Colonic mucosa (tissue), 4 donors: Measurements from ENCODE around the gene LRRC10B. TPM values are rescaled to one million over a fixed set of nuclear protein-coding genes. Genes with fewer than 3 reads are reported as not detected.
A peak's percentile ranks its signal among the peaks of the same experiment; 100 is the strongest.
"Not testable (repeated sequence)": the region's sequence is repeated elsewhere in the genome, so short reads cannot be mapped to it uniquely, and the experiment has no call there.

Experiments
- DNase-seq: peaks from one replicate; pipeline ENCODE4 v3.0.0-alpha.2; 2020
- H3K27ac ChIP-seq: fragments of 200-600 bp; one replicate; pipeline ENCODE4 v1.8.0; 2021
- H3K27me3 ChIP-seq: fragments of 200-600 bp; one replicate; pipeline ENCODE4 v1.8.0; 2021
- H3K36me3 ChIP-seq: fragments of 200-600 bp; one replicate; pipeline ENCODE4 v1.8.0; 2021
- H3K4me1 ChIP-seq: fragments of 200-600 bp; one replicate; pipeline ENCODE4 v1.8.0; 2021; ENCODE audit warnings: mild to moderate bottlenecking
- H3K4me3 ChIP-seq: fragments of 200-600 bp; one replicate; pipeline ENCODE4 v1.8.0; 2021
- H3K9ac ChIP-seq, 2 donors: one replicate each; pipeline ENCODE4 v1.7.0; 2013; ENCODE audit warnings: control low read depth in 2 of 2, low read depth in 2 of 2, low read length in 2 of 2
- H3K9me3 ChIP-seq: fragments of 200-600 bp; one replicate; pipeline ENCODE4 v1.8.0; 2021
- CTCF ChIP-seq: fragments of 200-600 bp; IDR thresholded peaks from one replicate; pipeline ENCODE4 v1.8.0; 2022; ENCODE audit warnings: antibody characterized with exemption, mild to moderate bottlenecking
- intact Hi-C: fragments of 100-400 bp; cut with DNase I; formaldehyde crosslinking; loops from one replicate; pipeline ENCODE4 v1.14.1; 2022
- total RNA-seq, 2 donors: library from RNA; stranded (reverse); fragmentation: NEBNext Ultra II Directional in 1 of 2; extraction: Animal tissue kit (Norgen Biotek cat#: 25700) in 1 of 2; gene quantifications; one replicate each; pipeline ENCODE4 v1.2.1, GENCODE V29; 2021
- donor health status: healthy.
- donor health status: DM: no; HTN: no; CAD: no.
- donor health status: DM: no; HTN: no; CAD: no.

The LRRC10B gene
- total RNA-seq: 1 to 10 TPM in 1 of 2 donors, under 1 TPM in 1; 0.54 to 1.3 TPM

- peak within 1 kb of the TSS; percentile 60 for H3K27ac ChIP-seq
- H3K9me3 ChIP-seq: no peaks in the 10 kb centered on the region
- no peak for TF ChIP-seq CTCF
- H3K4me3 ChIP-seq: peak within 1 kb of the TSS; percentile 32
- peaks cover 5% of the 10 kb centered on the region for H3K27me3 ChIP-seq
- H3K36me3 ChIP-seq: no peaks in the 10 kb centered on the region
- intact Hi-C loops: no loop called here
- peak; percentile 84 for DNase-seq
- peak within 1 kb of the TSS in 1 of 2 donors; percentile 12 for H3K9ac ChIP-seq
- H3K4me1 ChIP-seq: peaks cover 12% of the 10 kb centered on the region
Measured at GRCh38 chr11:61507962-61508861, at the start of gene LRRC10B. LRRC10B (plus strand) TSS chr11:61508749; CDS start chr11:61508999, 250 bp downstream.

- intact Hi-C loops: no loop called here
- no peak overlapping the region for H3K4me3 ChIP-seq
- no peak overlapping the region for H3K27ac ChIP-seq
- no peaks in the 10 kb centered on the region for H3K36me3 ChIP-seq
- no peak overlapping the region for H3K9ac ChIP-seq
- DNase-seq: no peak
- no peaks in the 10 kb centered on the region for H3K9me3 ChIP-seq
- no peaks in the 10 kb centered on the region for H3K27me3 ChIP-seq
- TF ChIP-seq CTCF: no peak
- H3K4me1 ChIP-seq: no peaks in the 10 kb centered on the region
Measured at GRCh38 chr11:61460474-61460881, 48.1 kb upstream of the LRRC10B start.

GRCh38 chr11:61460986-61461385 is 47.6 kb upstream of the LRRC10B start:
- no peaks in the 10 kb centered on the region for H3K27me3 ChIP-seq
- H3K9ac ChIP-seq: no peak overlapping the region
- no peaks in the 10 kb centered on the region for H3K36me3 ChIP-seq
- H3K4me1 ChIP-seq: no peaks in the 10 kb centered on the region
- intact Hi-C loops: no loop called here
- H3K9me3 ChIP-seq: no peaks in the 10 kb centered on the region
- no peak overlapping the region for H3K4me3 ChIP-seq
- no peak overlapping the region for H3K27ac ChIP-seq
- TF ChIP-seq CTCF: no peak
- no peak for DNase-seq

GRCh38 chr11:61467602-61468001 is 40.9 kb upstream of the LRRC10B start:
- H3K9ac ChIP-seq, DNase-seq, H3K4me1 ChIP-seq, H3K9me3 ChIP-seq, H3K36me3 ChIP-seq, intact Hi-C loops, H3K4me3 ChIP-seq, H3K27me3 ChIP-seq, H3K27ac ChIP-seq: not testable (repeated sequence)

- Histone ChIP-seq H3K9me3 (no peaks in the 10 kb centered on the region), H3K36me3 (no peaks in the 10 kb centered on the region), H3K27ac (no peak overlapping the region), H3K4me3 (no peak overlapping the region), H3K4me1 (no peaks in the 10 kb centered on the region), H3K9ac (no peak overlapping the region), H3K27me3 (no peaks in the 10 kb centered on the region)
- DNase-seq: no peak
- no peak for TF ChIP-seq CTCF
- intact Hi-C loops: no loop called here
Measured at GRCh38 chr11:61468002-61468401, 40.5 kb upstream of the LRRC10B start.

- H3K27me3 ChIP-seq: no peaks in the 10 kb centered on the region
- H3K4me3 ChIP-seq: no peak overlapping the region
- H3K4me1 ChIP-seq: no peaks in the 10 kb centered on the region
- intact Hi-C loops: no loop called here
- no peak overlapping the region for H3K9ac ChIP-seq
- TF ChIP-seq CTCF: no peak
- peak; percentile 34 for DNase-seq
- no peaks in the 10 kb centered on the region for H3K9me3 ChIP-seq
- H3K36me3 ChIP-seq: no peaks in the 10 kb centered on the region
- no peak overlapping the region for H3K27ac ChIP-seq
Measured at GRCh38 chr11:61472282-61472681, 36.3 kb upstream of the LRRC10B start.
